Activated CD8-positive, alpha-beta memory T cell treated with anti-CD3 and anti-CD28 coated beads for 4 hours (primary cell): ENCODE data around the gene CKLF.
"Not testable (repeated sequence)": the region's sequence is repeated elsewhere in the genome, so short reads cannot be mapped to it uniquely, and the experiment has no call there.

Experiments
- DNase-seq, 2 donors: peaks; one replicate each; pipeline ENCODE4 v3.0.0-alpha.2; 2020; ENCODE audit warnings: low read depth in 2 of 2

Gene CKLF

DNA sequence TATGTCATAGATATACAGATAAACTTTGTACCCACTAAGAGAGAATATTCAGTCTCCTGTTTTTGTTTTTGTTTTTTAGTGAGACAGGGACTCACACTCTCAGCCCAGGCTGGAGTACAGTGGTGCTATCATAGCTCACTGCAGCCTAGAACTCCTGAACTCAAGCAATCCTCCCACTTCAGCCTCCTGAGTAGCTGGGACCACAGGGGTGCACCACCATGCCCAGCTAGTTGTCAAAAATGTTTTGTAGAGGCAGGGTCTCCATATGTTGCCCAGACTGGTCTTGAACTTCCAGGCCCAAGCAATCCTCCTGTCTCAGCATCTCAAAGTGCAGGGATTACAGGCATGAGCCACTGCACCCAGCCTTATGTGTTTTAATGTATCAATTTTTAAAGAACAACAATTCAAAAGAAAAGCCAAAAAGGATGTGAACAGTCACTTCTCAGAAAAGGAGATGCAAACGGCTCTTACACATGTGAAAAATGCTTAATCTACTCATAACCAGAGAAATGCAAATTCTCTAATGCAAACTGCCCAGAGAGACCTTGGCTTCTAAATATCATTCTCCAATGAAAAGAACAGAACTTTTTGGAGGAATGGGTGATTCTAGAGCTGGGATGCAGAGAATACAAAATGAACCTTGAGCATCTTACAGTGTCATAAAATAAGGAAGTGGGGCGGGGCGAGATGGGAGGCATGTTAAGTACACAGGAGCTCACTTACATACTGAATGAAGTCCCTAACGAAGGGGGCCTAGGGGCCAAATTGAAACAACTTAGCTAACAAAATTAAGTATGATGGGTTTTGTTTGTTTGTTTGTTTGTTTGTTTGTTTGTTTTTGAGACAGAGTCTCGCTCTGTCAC, 44.8 kb downstream of the CKLF start:
- DNase-seq, result no peak

DNA sequence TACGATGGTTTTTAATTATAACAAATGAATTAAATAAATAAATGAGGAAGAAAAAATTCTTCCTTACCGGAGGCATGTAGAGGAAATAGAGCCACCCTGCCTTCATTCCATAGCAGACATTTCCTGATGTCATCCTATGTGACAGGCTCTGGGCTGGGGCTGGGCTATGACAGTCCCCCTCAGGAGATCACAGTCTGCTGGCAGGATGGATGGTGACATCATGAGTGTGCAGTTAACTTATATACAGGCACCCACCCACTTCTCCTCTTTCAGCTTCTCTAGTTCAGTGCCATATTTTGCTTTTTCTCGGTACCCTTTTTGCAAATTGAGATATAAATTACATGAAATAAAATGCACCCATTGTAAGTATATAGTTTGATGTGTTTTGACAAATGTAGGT, 45.7 kb downstream of the CKLF start:
- DNase-seq, result no peak

DNA sequence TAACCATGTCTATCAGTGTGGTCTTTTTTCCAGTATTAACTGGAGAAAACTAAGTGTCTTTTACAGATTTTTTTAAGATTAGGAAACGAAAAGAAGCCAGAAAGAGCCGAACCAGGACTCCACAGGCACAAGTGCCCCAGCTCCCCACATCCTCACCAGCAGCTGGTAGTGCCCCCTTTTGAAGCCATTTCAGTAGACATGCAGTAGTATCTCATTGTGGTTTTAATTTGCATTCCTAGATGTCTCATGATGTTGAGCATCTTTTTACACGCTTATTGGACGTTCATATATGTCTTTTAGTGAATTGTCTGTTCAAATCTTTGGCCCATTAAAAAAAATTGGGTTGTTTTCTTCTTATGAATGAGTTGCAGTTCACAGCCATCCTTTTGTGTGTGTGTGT, 47.4 kb downstream of the CKLF start:
- no peak for DNase-seq

DNA sequence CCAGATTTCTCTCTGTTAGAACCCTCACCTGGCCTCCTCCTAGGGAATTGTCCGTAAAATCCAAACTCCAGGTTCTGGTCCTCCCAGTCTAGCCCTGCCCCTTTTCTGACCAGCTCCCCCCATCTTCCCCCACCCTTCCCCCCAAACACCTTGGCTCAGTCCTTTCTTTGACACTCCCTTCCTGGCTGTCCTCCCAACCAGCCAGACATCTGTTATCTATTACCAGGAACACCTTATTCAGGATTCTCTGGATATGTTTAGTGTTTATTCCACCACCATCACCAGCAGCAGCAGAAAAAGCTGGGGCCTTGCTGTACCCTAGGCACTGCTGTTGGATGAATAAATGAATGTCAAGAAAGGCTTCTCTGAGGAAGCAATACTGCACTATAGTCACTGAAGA, 48.1 kb downstream of the CKLF start:
- no peak for DNase-seq

DNA sequence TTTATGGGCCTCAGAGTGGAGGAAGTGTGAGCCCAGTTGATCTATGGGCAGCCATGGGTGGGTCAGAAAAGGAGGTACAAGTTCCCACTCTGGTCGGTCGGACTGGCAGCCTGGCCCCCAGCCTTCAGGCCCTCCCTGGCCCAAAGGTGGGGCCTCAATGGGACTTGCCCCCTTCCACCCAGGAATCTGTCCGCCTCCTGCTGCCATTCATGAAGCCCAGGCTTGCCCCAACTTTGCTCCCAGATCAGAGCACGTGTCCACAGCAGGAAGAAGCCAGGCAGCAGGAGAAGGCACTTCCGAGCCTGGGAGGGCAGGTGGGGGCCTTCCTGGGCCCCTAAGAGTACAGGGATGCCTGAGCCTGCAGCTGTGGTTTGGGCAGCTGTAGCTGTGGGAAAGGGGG, 49.1 kb downstream of the CKLF start:
- DNase-seq, result no peak

DNA sequence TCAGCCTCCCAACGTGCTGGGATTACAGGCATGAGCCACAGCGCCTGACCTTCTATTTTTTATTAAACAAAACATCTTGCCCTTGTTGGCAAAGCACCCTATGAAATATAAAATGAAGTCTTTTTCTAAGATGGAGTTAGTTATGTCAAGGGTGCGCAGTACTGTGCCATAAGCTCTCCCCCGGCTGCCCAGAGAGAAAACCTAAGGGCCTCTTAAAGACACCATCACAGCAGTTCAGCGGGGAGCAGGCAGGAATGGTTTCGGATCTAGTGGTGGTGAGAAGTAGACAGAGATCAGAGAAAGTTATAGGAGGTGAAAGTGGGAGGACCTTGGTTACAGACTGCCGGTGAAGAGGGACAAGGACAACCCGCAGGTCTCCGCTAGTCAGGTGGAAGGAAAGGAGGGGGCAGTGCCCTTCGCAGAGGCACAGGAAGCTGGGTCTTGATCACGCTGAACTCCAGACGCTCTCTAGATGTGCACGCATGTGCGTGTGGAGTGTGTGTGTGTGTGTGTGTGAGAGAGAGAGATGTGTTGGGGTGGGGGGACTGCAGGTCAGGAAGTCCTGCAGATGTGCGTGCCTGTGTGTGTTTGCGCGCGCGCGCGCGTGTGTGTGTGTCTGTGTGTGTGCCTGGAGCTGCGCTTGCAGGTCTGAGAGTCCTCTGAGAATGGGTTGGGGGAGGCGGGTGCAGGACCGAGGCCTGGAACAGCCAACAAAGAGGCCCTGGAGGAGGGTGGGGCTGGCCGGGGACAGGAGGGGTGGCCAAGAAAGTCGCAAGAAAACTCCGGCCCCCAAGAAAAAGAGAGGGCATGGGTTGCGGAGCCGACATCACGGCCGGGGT, 51.4 kb downstream of the CKLF start:
- peak; percentile 29 to 45 for DNase-seq

DNA sequence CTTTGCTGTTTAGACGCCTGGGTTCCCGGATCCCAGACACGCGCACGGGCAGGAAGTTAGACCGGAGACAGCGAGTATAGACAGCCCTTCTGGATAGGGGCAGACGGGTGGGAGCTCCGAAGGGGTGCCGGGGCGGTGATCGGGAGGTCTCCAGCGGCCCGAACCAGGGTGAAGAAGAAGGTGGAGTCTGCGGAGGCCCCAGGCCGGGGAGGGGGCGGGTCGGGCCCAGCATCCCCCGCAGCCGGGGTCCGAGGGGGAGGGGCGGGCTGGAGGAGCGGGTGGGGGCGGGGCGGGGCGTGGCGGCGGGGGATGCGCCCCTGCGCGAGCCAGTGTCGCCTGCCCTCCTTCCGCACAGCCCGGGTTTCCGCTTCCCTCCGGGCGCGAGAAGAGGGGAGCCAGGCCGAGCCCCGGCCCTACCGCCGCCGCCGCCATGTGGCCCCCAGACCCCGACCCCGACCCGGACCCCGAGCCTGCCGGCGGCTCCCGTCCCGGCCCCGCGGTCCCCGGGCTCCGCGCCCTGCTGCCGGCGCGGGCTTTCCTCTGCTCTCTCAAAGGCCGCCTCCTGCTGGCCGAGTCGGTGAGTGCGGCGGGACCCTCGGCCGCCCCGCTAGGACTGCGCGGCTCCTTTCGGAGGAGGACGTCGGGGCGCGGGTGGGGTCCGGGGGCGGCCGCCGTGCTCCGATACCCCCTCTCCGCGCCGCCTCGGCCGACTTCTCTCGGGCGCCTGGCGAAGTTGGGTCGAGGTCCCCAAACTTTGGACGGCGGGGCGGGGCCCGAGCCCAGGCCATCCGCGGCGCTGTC, 52.2 kb downstream of the CKLF start, which contains the start of gene CMTM3:
Gene CMTM3 (plus strand): TSS at position 329 of the 801 bp plus-strand sequence. CDS start 102 bp downstream, at position 431.
- peak; percentile 36 to 38 for DNase-seq

DNA sequence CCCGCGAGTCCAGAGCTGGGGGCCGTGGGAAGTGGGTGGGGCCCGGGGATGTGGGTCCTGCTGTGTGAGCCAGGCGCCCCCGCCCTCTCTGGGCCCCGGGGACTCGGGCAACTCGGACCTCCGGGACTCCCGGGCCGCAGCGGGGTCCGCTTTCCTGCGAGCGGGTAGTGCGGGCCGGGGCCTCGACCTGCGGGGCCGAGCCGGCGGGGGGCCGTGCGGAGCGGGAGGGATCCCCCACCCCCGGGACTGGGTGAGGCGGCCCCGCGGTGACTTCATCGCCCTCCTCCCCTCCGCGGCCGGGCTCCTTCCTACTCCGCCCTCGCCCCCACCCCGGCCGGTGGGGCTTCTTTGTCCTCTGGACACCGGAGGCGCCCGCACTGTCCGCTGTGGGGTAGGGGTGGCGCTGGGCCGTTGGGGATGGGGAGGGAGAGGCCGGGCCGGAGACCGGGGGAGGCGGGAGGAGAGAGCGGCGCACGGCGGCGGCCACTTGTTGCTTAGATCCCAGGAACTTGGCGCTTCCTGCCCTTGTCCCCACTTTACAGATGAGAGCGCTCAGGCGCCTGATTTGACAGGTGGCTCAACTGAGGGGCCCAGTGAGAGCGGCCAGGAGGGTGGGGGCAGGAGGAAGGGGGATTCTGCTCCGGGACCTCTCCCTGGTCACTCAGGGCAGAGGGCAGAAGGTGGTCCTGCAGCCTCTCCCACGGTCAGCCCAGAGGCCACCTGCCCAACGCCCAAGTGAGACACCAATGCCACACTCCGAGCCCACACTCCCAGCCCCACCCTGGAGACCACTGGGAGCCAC, 53.0 kb downstream of the CKLF start:
- no peak for DNase-seq

DNA sequence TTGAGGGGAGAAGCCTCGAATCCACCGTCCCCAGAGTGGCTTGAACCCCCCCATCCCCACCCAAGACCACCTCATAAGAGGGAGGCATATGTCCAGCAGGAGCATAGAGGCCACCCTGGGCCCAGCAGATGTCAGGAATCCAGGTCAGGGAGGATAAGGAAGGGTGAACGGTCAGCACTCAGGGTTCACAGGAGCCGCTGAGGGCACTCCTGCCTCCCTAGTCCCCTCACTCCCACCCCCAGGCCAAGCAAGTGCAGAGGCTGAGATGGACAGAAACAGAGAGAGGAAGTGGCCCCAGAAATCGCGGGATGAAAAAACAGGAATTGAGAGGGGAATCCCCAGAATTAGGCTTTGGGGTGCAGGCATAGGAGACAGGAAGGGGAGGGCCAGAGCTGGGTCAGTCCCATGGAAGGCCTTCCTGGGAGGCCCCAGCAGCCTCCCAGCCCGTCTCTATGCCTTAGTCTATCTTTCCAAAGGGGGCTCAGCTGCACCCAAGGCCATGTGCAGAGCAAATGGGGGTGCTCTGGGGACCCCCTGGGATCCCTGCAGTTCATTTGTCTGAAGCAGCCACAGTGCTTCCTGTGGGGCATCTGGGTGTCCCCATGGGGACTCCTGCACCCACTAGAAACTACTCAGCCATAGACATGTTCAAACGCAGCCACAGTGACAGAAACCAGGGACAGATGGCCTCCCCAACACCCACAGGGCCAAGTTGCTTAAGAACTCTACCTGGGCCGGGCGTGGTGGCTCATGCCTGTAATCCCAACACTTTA, 53.8 kb downstream of the CKLF start:
- no peak for DNase-seq

DNA sequence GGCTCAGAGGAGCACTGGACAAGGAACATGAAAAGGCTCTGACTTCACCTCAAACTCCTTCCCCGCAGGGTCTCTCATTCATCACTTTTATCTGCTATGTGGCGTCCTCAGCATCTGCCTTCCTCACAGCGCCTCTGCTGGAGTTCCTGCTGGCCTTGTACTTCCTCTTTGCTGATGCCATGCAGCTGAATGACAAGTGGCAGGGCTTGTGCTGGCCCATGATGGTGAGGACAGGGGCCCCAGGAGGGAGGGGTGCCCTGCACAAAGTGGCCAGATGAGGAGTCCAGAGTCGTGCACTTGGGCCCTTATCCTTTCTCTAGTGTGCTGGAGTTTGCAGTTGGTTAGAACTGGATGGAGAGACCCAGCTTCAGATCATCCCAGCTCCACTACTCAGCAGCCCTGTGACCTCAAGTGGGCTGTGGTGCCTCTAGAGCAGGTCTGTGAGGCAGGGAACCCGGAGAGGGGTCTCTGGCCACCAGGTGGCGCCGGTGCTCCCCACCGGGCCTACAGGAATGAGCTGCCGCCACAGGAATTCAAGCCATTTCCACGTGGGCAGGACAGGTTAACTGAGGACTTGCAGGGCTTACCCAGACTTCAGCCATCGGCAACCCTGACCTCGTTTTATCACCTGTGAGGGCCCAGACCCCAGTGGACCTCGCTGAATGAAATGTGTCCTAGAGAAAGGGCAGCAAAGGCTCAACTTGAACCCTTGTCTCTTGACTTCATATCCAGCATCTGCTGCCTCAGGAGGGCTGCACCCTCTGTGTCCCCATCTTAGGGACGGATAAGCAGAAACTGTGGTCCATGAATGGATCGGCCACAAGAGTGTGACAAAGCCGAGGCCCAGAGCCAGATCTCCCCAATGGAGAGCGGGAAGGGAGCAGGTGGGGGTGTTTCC, 56.1 kb downstream of the CKLF start:
- DNase-seq, result peak; percentile 69 to 70

DNA sequence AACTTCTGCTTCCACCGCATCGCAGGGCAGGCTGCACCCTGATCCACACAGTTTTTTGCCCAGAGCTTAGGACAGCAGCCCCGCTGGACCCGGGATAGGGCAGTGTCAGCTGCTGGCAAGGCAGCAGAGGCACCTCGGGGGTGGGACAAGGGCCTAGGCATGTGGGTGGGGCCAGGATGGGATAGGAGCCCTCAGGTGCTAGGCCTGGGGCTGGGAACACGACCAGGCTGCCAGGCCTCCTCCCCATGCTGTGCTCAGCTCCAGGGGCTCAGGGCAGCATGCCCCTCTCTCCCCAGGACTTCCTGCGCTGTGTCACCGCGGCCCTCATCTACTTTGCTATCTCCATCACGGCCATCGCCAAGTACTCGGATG, 56.7 kb downstream of the CKLF start:
- DNase-seq, result no peak

DNA sequence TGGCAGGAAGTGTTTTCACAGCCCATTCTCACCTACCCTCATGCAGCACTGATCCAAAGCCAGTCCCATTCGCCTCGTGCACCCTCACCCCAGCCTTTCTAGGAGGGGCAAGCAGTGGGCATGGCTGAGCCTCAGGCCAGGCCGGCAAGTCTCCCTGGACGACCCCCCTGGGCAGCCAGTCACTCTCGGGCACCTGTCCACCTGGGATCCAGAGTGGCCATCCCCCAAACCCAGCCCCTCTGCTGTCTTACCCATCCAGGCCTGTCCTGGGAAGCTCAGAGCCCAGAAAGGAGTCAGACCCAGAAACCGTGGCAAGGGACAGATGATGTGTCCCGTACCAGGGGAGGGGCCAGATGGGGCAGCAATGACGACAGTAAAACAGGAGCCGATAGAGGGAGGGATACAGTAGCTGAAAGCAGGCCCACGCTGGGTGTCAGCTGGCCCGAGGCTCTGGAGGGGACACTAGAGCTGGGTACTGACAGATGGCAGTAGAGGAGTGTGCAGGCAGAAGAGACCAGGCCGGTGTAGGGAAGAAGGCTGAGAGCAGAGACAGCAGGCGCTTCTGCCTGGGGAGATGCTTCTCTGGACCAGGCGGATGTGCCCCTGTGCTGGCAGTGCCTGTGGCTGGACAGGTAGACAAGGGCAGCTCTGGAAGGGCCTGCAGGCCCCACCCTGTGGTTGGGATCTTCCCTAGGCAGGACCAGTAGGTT, 57.9 kb downstream of the CKLF start:
- no peak for DNase-seq

DNA sequence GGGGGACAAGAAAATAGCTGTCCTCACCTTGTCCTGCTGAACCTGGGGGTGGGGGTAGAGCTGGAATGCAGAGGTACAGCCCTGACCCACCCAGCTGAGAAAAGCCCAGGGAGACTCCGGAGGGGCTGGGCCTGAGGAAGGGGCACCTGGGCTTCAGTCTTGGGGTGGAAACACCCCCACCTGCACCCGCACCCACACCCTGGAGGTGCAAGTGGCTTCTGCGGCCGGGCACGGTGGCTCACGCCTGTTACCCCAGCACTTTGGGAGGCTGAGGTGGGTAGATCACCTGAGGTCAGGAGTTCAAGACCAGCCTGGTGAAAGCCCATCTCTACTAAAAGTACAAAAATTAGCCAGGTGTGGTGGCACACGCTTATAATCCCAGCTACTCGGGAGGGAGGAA, 59.5 kb downstream of the CKLF start:
- DNase-seq, result not testable (repeated sequence)

DNA sequence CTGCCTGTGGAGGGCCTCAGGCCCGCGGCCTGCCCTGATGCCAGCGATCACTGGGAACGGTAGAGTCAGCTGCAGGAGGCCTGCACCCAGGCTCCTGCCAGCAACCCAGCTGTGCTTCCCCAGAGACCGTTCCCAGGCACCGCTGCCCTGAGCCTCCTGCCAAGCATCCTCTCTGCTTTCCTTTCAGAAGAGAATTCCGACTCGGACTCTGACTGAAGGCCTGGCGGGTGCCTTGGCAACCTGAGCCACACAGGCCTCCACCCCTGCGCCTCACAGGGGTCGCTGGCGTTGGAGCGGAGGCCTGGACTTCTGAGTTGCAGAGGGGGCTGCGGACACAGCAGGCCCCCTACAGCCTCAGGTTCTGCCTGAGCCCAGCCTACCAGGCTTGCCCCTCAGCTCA, 60.0 kb downstream of the CKLF start:
- no peak for DNase-seq

DNA sequence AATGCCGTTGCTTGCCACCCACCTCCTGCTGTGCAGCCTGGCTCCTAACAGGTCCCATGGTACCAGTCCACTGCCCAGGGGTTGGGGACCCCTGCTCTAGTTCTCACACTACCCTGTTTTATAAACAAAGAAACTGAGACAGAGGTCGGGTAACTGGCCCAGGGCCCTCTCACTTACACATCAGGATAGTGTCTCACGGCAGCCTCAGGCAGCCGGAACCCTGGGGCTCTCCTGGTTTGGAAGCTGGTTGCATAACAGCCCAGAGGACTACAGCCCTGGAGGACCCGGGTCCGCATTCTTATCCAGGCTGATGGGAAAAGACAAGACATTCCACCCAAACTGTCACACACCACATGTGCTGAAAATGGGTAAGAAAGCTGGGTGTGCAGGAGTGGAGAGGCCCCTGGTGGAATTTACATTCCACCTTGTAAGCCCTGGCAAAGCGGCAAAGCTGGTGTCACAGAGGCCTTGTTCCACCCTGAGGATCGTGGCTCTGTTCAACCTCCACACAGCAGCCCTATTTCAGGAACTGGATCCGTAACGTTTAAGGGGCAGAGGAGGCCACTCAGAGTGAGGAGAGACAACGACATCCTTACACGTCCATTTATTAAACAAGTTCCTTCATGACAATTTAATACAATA, 61.9 kb downstream of the CKLF start:
- DNase-seq, result no peak
